Sciatic nerve (tissue), 2 donors: ENCODE results near the gene RPE65. TPM values are rescaled to one million over a fixed set of nuclear protein-coding genes. Genes with fewer than 3 reads are reported as not detected.

Experiments
- ATAC-seq: fragments of 200-7000 bp; cut with Tn5 transposase; one replicate; pipeline ENCODE4 v1.9.1; 2020; ENCODE audit warnings: mild to moderate bottlenecking, moderate library complexity
- DNase-seq: peaks from one replicate; pipeline ENCODE4 v3.0.0-alpha.2; 2020; ENCODE audit warnings: low spot score
- intact Hi-C: fragments of 100-400 bp; cut with DNase I; formaldehyde crosslinking; loops from one replicate; pipeline ENCODE4 v1.14.2; 2022
- total RNA-seq: library from RNA; stranded (reverse); fragmentation: NEBNext Ultra II Directional; extraction: Animal tissue kit (Norgen Biotek cat#: 25700); gene quantifications from one replicate; pipeline ENCODE4 v1.2.1, GENCODE V29; 2021
- donor health status: DM: no; HTN: no; CAD: no.
- donor health status: DM: no; HTN: no; CAD: no.

Gene RPE65
- total RNA-seq, 1 donor from 2014 or later, result not detected

DNA sequence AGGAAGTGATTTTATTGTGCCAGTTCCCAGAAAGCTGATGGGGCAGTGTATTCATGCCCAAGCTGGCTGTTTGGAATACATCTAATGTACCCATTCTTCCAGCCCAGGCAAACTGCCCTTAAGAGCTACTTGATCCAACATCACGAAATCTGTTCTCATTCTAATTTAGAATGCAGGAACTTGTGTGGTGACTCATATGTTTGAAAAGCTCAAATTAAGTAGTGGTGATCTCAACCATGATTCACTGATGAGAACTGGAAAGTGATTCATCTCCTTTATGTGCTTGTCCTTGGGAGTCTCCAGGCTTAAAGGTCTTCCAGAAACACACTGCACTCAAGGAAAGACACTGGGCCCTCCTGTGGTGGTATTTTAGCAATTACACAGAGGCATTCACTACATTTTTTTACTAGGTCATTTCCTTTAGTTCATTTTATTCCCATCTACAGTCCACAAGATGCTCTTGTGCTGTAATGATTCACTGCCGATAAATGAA, 65.4 kb downstream of the RPE65 start:
- DNase-seq (no peak), ATAC-seq (peak; percentile 74)
- intact Hi-C loops, result no loop called here

DNA sequence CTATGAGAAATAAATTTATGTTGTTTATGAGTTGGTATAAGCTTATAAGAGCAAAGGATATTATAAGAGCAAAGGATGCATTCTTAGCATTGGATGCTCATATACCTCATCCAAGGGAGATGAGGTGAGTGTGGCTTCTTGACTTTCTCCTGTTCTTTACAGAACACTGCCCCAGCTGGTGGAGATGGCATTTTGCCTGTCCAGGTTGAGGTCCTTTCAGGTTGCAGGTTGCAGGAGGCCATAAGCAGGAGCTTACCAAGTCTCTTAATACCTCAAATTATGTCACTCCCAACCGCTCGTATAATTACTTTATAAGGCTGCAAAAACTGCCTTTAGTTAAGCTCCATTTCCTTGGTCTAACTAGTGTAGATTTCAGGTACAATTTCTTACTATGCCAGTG, 66.7 kb downstream of the RPE65 start:
- ATAC-seq, result no peak
- intact Hi-C loops, result no loop called here
- DNase-seq, result no peak

DNA sequence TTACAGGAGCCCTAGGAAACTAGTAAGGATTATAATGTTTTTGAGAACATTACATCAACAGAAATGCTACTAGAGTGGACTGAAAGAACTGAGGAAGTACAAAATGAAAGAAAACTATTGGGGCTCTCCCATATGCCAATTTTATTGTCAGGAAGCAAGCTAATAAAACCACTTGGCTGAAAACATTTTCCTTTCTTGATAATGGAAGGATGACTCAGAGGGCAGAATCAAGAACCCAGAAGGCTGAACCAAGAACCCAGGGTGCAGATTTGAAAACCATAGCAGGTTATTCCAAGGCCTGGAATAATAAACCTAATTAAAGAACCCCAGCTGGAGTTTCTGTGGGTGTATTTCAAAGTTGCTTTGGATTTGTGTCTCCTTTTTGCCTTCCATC, 70.7 kb downstream of the RPE65 start:
- DNase-seq (no peak), ATAC-seq (no peak)
- intact Hi-C loops, result no loop called here

Other genes starting within 250 kb of the RPE65 start
- 81.9 TPM for gene WLS, start 217.4 kb downstream of the RPE65 start, total RNA-seq
- 0.27 TPM for gene DEPDC1, start 47.1 kb upstream of the RPE65 start, total RNA-seq